IPS-20b (cell line): ENCODE data around the gene RANBP9.

Experiments
- H3K27ac ChIP-seq: one replicate; pipeline ENCODE4 v1.5.1; 2013; ENCODE audit warnings: low read length
- H3K27me3 ChIP-seq: 2 replicates; pipeline ENCODE4 v1.6.1; 2013; ENCODE audit warnings: mild to moderate bottlenecking, low read length, inconsistent platforms; ENCODE audit not compliant: insufficient read depth
- H3K36me3 ChIP-seq: 2 replicates; pipeline ENCODE4 v1.6.1; 2013; ENCODE audit warnings: low read depth, mild to moderate bottlenecking, inconsistent platforms, low read length, moderate library complexity; ENCODE audit not compliant: insufficient read depth
- H3K4me1 ChIP-seq: 2 replicates; pipeline ENCODE4 v1.6.1; 2013; ENCODE audit warnings: mild to moderate bottlenecking, control low read depth, inconsistent platforms, low read length, moderate library complexity; ENCODE audit not compliant: insufficient read depth
- H3K4me3 ChIP-seq: 2 replicates; pipeline ENCODE4 v1.5.1; 2013; ENCODE audit warnings: mild to moderate bottlenecking, low read length, inconsistent platforms
- H3K9ac ChIP-seq: 2 replicates; pipeline ENCODE4 v1.6.1; 2013; ENCODE audit warnings: low read depth, mild to moderate bottlenecking, inconsistent platforms, low read length, moderate library complexity
- H3K9me3 ChIP-seq: 2 replicates; pipeline ENCODE4 v1.6.1; 2013; ENCODE audit warnings: mild to moderate bottlenecking, low read depth, low read length, inconsistent platforms; ENCODE audit not compliant: insufficient read depth

Gene RANBP9

GRCh38 chr6:13688692-13689196, 22.9 kb downstream of the RANBP9 start:
- H3K4me3 ChIP-seq, result no peak overlapping the region
- no peak overlapping the region for H3K27ac ChIP-seq
- H3K4me1 ChIP-seq, result no peaks in the 10 kb centered on the region
- no peaks in the 10 kb centered on the region for H3K27me3 ChIP-seq
- no peaks in the 10 kb centered on the region for H3K9me3 ChIP-seq
- H3K9ac ChIP-seq, result no peak overlapping the region
- no peaks in the 10 kb centered on the region for H3K36me3 ChIP-seq

- no peaks in the 10 kb centered on the region for H3K27me3 ChIP-seq
- H3K4me3 ChIP-seq, result no peak overlapping the region
- H3K9ac ChIP-seq, result no peak overlapping the region
- H3K4me1 ChIP-seq, result no peaks in the 10 kb centered on the region
- H3K9me3 ChIP-seq, result no peaks in the 10 kb centered on the region
- H3K27ac ChIP-seq, result no peak overlapping the region
- no peaks in the 10 kb centered on the region for H3K36me3 ChIP-seq
These were observed 23.7 kb downstream of the RANBP9 start for GRCh38 chr6:13687917-13688351.

DNA sequence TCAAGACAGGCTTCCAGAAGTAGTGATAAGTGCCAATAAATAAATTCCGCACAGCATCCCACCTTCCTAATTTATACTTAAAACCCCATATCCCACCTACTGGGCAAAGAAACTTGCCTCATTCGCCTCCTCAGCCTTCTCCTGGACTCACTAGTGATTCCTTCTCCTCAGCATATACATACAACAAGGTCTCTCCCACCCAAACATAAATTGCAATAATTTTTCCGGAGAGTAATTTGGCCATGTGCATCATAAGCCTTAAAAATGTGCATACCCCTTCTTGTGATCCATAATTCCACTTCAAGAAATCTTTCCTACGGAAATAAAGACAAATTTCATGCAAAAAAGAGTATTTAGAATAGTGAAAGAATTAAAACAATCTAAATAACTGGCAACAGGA, 26.8 kb downstream of the RANBP9 start:
- Histone ChIP-seq H3K27ac (no peak overlapping the region), H3K4me1 (no peaks in the 10 kb centered on the region), H3K36me3 (no peaks in the 10 kb centered on the region), H3K9ac (no peak overlapping the region), H3K9me3 (no peaks in the 10 kb centered on the region), H3K4me3 (no peak overlapping the region), H3K27me3 (no peaks in the 10 kb centered on the region)

DNA sequence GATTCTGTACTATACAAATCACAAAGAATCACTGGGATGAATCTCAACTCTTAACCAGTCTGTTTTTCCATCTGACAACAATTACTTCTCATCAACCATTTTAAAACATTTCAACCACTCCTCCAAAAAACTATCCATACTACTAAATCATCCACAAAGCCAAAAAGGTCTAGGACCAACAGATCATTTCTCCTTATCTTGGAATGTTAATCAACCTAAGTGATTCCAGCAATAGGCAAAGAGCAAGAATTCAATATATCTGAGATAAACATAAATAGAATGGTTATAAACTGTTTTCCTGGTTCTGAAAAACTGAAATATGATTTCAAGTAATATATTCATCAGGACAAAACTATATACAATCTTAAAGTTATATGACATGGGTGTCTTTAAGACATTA, 28.6 kb downstream of the RANBP9 start:
- Histone ChIP-seq H3K36me3 (no peaks in the 10 kb centered on the region), H3K27ac (no peak overlapping the region), H3K27me3 (no peaks in the 10 kb centered on the region), H3K4me1 (peaks cover 3% of the 10 kb centered on the region; the same call in 1 of the 2 replicates), H3K9me3 (no peaks in the 10 kb centered on the region), H3K4me3 (no peak overlapping the region), H3K9ac (no peak overlapping the region)

DNA sequence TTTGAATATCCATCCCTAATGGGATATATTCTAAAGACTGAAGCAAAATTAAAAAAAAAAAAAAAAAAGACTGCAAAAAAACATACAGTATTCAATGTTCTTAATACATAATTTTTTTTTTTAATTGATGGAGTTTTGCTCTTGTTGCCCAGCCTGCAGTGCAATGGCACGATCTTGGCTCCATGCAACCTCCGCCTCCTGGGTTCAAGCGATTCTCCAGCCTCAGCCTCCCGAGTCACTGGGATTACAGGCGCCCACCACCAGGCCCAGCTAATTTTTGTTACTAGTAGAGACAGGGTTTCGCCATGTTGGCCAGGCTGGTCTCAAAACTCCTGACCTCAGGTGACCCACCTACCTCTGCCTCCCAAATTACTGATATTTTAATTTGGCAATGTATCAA, 29.3 kb downstream of the RANBP9 start:
- H3K4me3 ChIP-seq, result no peak overlapping the region
- H3K27me3 ChIP-seq, result no peaks in the 10 kb centered on the region
- H3K27ac ChIP-seq, result no peak overlapping the region
- H3K9me3 ChIP-seq, result 0 out of 2 replicates have a peak, but pooled peaks cover 3% of the 10 kb centered on the region
- no peak overlapping the region for H3K9ac ChIP-seq
- H3K36me3 ChIP-seq, result no peaks in the 10 kb centered on the region
- H3K4me1 ChIP-seq, result peaks cover 3% of the 10 kb centered on the region; the same call in 1 of the 2 replicates

DNA sequence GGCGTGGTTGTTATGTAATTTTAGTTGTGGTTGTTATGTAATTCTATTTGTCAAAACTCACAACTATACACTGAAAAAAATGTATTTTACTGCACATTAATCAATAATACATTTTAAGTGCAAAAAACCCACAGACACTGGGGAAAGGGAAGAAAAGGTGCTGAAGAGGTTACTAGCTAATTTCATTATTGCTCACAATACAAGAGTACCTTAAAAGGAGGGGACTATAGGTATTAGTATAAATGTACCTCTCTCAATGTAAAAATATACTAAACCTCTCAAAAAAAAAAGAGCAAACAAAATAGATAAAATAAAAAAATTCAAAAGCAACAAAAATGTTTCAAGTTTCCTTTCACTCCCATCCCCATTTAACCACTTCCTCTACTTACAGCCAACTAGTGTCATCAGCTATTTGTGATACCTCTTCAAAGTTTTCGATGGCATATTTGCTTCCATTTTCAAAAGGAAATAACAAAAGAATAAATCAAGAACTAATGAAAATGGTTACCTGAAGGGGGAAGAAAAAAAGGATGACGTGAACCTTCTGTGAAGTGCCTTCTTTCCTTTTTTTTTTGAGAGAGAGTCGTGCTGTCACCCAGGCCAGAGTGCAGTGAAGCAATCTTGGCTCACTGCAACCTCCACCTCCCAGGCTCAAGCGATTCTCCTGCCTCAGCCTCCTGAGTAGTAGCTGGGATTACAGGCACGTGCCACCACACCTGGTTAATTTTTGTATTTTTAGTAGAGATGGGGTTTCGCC, 30.2 kb downstream of the RANBP9 start:
- no peaks in the 10 kb centered on the region for H3K27me3 ChIP-seq
- peaks cover 3% of the 10 kb centered on the region; the same call in 1 of the 2 replicates for H3K4me1 ChIP-seq
- H3K27ac ChIP-seq, result no peak overlapping the region
- no peak overlapping the region for H3K4me3 ChIP-seq
- peaks cover 11% of the 10 kb centered on the region; the same call in 1 of the 2 replicates for H3K9me3 ChIP-seq
- H3K9ac ChIP-seq, result no peak overlapping the region
- no peaks in the 10 kb centered on the region for H3K36me3 ChIP-seq

DNA sequence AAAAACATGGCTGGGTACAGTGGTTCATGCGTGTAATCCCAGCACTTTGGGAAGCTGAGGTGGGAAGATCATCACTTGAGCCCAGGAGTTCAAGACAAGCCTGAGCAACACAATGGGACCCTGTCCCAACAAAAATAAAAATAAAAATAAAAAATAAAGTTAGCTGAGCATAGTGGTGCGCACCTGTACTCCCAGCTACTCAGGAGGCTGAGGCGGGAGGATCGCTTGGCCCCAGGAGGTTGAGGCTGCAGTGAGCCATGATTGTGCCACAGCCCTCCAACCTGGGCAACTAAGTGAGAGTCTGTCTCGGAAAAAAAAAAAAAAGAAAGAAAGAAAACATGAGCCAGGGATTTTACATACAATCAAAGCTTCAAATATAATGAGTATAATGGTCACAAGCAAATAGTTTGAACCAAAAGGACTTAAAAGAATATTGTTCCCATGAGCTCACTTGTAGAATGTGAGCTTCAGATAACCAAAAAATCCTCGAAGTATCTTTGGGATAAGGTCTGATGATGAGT, 31.1 kb downstream of the RANBP9 start:
- Histone ChIP-seq H3K4me3 (no peak overlapping the region), H3K36me3 (no peaks in the 10 kb centered on the region), H3K27me3 (no peaks in the 10 kb centered on the region), H3K4me1 (peaks cover 3% of the 10 kb centered on the region; the same call in 1 of the 2 replicates), H3K9me3 (peaks cover 11% of the 10 kb centered on the region; the same call in 1 of the 2 replicates), H3K27ac (no peak overlapping the region), H3K9ac (no peak overlapping the region)

DNA sequence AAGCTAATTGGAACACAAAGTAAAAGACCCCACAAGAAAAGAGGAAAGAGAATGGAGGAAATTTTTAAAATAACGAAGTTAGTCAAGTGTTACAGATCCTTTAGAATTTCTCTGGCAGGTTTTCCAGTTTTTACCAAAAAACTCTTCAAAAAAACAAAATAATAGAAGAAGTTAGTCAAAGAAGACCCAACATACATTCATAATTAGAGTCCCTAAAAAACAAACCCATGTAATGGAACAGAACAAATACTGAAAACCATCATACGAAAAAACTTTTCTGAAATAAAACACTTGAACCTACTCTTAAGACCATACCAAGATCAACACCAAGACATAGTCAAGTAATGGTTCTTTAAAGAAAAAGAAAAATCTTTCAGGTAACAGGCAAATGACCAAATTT, 31.6 kb downstream of the RANBP9 start:
- Histone ChIP-seq H3K27me3 (no peaks in the 10 kb centered on the region), H3K4me1 (peaks cover 3% of the 10 kb centered on the region; the same call in 1 of the 2 replicates), H3K27ac (no peak overlapping the region), H3K9me3 (peaks cover 11% of the 10 kb centered on the region; the same call in 1 of the 2 replicates), H3K9ac (no peak overlapping the region), H3K36me3 (no peaks in the 10 kb centered on the region), H3K4me3 (no peak overlapping the region)

DNA sequence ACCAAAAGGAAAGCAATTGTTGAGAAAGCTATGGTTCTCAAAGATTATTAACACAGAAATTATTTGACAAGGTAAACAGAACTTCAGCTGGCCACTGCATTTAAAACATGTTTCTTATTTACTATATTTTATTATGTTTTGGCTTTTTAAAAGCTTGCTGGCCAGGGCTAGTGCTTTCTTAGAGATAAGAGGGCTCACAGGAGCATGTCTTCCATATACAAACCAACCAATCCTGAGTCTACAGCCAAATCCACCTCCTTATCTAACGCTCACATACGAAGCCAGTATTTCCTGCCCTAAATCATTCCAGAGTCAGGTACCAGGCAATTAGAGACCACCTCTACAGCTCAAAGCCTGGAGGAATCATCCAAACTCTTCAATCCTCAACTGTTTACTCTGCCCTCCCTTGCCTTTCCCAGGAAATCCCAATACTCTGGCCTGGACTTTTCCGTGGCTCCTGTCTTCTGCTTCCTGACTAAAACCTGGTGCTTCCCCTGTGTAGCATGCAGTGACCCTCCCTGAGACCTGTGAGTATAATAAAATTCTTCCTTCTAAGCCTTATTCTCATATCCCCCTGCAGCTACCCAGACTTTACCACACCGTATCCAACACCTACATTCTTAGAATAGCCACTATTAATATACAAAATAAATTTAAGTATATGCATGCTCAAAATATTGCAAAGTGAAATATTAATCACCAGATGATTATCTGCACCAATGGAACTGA, 33.2 kb downstream of the RANBP9 start:
- no peak overlapping the region for H3K27ac ChIP-seq
- H3K27me3 ChIP-seq, result no peaks in the 10 kb centered on the region
- no peak overlapping the region for H3K4me3 ChIP-seq
- H3K9me3 ChIP-seq, result peaks cover 11% of the 10 kb centered on the region; the same call in 1 of the 2 replicates
- H3K4me1 ChIP-seq, result peaks cover 3% of the 10 kb centered on the region; the same call in 1 of the 2 replicates
- H3K9ac ChIP-seq, result no peak overlapping the region
- H3K36me3 ChIP-seq, result no peaks in the 10 kb centered on the region

GRCh38 chr6:13677878-13678254, 33.8 kb downstream of the RANBP9 start:
- Histone ChIP-seq H3K27me3 (no peaks in the 10 kb centered on the region), H3K27ac (no peak overlapping the region), H3K4me1 (peaks cover 3% of the 10 kb centered on the region; the same call in 1 of the 2 replicates), H3K36me3 (no peaks in the 10 kb centered on the region), H3K9ac (no peak overlapping the region), H3K9me3 (peaks cover 11% of the 10 kb centered on the region; the same call in 1 of the 2 replicates), H3K4me3 (no peak overlapping the region)

DNA sequence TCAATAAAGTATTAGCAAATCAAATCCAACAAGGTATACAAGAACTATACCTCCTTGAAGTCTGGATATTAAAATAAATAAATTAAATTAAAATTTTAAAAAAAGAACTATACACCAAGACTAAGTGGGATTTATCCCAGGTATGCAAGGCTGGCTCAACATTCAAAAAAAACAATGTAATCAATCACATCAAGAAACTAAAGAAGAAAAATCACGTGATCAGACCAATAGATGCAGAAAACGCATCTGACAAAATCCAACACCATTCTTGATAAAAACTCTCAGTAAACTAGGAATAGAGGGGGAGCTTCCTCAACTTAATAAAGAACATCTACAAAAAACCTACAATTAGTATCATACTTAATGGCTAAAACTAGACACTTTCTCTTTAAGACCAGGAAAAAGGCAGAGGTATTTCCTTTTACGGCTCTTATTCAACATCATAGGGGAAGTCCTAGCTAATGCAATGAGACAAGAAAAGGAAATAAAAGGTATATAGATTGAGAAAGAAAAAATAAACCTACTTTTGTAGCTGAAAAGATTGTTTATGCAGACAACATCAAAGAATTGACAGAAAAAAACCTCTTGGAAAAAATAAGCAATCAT, 35.0 kb downstream of the RANBP9 start:
- Histone ChIP-seq H3K27me3 (no peaks in the 10 kb centered on the region), H3K9ac (no peak overlapping the region), H3K27ac (no peak overlapping the region), H3K4me1 (peaks cover 3% of the 10 kb centered on the region), H3K9me3 (peaks cover 11% of the 10 kb centered on the region; the same call in 1 of the 2 replicates), H3K4me3 (no peak overlapping the region), H3K36me3 (no peaks in the 10 kb centered on the region)
